Stimulated activated CD8-positive, alpha-beta memory T cell treated with anti-CD3 and anti-CD28 coated beads, Interleukin-7, amount 100 ng/mL, for 1 hour (primary cell): ENCODE results near the gene PTGDS.

ENCODE experiments used
- DNase-seq, 2 donors: peaks; one replicate each; pipeline ENCODE4 v3.0.0-alpha.2; 2020; ENCODE audit warnings: low read depth in 2 of 2

Gene PTGDS

DNA sequence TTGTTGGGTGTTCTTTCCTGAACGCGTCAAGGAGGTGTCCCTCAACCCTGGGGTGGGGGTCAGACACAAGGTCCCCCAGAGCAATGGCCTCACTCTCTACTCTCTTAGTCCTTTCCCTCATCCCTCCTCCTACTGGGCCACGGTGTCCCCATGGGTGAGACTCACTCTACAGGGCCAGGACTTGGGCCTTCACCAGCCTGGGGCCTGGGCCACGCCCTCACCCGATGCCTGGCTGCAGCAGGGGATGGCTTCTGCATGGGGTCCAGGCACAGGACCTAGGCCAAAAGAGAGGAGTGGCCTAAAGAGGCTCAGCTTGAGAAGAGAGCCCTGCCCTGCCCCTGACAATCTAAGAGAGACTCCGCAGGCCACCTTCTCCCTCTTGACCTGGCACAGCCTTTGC, 19.4 kb upstream of the PTGDS start:
- no peak for DNase-seq

DNA sequence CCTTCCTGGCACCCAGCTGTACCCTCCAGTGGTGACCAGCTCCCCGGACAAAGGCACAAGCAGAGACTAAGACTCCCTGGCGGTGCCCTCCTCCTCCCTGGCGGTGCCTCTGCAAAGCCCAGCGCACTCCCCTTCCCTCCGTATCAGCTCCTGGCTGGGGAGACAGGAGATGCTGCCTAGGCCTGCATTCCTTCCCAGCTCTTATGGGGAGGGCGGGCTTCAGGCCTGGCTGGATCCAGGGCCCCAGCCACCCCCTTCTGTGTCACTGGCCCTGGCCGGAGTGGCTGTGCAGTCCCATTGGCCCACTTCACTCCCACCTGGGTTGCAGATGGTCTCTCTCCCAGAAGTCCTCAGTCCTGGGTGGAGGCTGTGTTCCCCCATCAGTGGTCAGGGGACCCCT, 18.8 kb upstream of the PTGDS start:
- DNase-seq, result no peak

DNA sequence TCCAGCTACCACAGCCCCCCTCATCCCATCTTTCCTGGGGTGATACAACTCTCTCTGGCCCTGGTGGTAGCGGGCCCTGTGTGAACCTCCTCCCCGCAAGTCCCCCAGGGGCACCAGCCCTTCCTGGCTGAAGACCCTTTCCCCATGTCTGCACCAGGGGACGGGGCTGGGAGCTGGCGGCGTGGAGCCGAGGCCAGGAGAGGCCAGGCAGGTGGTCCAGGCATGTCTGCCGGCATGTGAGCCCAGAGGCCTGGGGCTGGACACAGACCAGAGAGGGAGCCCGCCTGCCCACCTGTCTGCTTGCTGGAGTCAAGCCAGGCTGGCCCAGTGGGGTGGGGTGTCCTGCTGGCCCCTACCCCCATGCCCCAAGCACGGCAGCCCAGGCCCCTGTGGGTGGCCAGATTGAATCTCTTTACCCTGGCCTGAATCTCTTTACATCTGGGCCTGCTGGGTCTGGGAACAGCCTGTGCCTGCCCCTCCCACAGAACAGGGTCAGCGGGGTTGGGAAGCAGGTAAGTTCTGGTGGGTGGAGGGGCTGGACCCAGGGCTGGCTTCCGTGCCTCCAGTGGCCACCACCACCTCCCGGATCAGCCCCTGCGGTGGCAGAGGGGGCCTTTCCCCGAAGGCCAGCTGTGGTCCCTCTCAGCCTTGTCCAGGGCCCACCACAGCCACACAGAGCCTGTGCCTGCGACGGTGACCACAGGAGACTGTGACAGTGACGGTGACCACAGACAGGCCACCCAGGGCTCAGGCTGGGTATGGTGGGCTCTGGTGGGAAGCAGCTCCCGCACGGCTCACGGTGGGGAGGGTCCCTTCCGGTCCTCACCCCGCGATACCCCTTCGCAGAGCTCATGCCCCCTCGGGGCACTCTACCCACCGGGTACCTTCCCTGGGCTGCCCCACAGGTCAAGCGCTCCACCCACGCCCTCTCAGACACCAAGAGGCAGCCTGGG, 18.1 kb upstream of the PTGDS start:
- DNase-seq, result no peak

DNA sequence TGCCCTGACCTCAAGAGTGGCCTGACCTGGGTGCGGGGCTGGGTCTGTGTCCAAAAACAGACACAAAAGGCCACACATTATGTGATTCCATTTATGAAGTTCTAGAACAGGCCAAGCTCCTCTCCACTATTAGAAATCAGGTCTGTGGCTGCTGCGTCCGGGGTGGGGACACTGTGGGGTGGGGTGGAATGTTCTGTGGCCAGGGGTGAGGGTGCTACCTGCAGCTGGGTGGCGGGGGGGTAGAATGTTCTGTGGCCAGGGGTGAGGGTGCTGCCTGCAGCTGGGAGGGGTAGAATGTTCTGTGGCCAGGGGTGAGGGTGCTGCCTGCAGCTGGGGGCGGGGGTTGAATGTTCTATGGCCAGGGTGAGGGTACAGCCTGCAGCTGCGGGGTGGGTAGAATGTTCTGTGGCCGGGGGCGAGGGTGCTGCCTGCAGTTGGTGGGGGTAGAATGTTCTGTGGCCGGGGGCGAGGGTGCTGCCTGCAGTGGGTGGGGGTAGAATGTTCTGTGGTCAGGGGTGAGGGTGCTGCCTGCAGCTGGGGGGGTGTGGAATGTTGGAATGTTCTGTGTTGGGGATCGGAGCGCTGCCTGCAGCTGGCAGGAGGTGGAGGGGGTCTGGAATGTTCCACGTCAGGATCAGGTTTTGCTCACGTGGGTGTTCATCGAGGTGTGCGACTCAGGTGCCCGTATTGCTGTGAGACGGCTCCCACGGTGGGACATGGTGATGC, 16.9 kb upstream of the PTGDS start:
- DNase-seq, result no peak

DNA sequence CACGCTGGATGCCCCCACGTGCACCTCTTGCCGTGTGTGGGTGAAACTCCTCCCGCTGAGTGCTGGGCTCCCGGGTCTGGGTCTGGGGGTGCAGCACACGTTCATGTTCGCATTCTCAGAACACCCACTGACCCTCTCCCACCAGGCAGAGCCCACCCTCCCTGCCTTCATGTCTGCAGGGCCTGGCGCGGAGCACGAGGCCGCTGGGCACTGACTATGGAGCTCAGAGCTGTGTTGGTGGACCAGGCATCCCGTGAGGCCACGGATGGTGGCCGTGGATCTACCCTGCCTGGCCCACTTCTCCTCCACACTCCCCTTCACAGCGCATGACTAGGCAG, 16.4 kb upstream of the PTGDS start:
- DNase-seq, result no peak

DNA sequence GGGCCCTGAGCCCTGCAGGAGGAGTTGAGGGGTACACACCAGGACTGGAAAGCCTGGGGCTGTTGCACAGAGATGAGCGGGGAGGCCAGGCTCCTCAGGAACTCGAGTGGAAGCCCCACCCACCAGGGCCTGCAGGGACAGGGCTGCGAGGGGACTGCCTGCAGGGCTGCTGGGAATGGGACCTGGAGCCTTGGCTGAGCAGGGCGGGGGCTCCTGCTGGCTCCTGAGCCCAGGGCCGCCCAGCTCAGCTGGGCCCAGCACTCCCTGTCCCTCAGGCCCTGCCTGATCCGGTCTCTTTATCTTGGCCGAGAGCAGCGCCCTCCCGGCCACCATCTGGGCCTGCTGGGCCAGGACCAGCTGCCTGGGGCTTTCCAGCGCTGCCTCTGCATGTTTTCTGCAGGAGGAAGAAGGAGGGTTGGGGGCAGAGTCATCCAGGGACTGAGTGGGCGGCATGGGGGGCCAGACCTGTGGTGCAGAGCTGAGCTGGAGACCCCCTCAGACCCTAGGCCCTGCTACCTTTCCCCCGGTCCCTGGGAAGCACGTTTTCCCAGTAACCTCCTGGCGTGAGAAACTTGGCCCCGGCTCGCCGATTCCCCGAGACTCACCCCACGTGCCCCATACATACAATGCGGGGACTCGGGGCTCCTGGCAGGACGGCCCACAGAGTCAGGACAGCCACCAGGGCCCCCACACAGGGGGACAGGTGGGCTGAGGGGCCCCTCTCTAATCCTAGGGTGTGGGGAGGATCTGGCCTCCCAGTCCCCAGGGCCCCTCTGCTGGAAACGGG, 15.8 kb upstream of the PTGDS start:
- no peak for DNase-seq

DNA sequence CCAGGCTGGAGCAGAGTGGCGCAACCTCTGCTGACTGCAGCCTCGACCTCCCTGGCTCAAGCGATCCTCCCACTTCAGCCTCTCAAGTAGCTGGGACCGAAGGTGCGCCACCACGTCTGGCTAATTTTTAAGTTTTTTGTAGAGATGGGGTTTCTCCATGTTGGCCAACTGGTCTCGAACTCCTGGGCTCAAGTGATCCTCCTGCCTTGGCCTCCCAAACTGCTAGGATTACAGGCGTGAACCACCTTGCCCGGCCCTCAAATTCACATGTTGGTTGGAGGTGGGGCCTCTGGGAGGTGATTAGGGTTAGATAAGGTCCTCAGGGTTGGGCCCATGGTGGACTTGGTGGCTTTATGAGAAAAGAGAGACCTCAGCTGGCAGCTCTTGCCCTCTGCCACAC, 15.1 kb upstream of the PTGDS start:
- no peak for DNase-seq

DNA sequence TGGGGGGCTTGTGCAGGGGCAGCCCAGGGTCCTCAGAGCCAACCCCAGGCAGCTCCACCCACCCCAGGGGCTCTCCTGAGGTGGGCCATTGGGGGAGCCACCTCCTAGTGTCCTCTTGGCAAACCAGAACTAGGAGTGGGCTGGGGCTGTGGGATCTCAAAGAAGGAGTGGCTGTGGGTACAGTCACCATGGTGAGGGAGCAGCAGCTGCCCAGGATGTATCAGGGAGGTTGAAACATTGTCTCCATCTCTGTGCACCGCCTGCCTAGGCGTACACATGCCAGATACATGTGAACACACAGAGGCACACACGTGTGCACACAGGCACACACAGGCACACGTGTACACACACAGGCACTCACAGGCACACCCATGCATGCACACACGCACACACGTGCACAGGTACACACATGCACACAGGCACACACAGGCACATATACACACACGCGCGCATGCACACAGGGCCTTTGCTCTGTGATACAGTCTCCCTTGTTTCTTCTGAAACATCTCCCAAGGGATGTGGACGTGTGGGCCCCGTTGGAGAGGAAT, 14.5 kb upstream of the PTGDS start:
- no peak for DNase-seq

DNA sequence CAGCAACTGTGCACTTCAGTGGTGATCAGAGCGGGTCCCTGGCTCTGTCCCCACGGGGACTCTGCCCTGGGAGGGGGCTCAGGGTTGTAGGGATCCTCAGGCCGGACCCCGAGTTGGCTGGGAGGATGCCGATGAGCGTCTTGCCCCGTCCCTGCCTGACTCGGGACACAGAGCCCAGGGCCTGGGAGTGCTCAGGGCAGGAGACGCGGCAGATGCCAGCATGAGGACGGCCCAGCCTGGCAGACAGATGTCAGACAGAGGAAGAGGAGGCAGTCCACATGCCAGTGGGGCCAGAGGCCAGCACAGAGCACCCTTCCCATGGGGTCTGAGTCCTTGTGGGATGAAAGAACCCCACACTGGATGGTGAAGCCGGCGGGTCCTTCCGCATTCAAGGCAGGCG, 14.0 kb upstream of the PTGDS start:
- DNase-seq, result no peak

DNA sequence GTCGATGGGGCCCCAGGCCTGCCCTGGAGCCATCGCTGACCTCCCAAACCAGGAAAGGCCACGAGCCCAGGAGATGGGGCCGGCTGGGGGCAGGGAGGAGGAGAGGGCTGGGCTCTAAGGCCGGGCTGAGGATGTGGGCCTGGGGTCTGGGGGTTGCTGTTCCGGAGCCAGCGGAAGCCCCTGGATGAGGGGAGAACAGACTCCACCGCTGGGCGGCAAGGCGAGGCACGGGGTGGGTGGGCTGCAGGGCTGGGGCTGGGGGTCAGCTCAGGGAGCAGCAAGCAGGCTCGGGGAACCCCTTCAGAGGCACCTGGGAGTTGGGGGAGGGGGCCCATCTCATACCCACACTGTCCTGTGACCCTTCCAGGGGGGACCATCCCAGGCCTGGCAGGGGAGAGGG, 13.6 kb upstream of the PTGDS start:
- no peak for DNase-seq

DNA sequence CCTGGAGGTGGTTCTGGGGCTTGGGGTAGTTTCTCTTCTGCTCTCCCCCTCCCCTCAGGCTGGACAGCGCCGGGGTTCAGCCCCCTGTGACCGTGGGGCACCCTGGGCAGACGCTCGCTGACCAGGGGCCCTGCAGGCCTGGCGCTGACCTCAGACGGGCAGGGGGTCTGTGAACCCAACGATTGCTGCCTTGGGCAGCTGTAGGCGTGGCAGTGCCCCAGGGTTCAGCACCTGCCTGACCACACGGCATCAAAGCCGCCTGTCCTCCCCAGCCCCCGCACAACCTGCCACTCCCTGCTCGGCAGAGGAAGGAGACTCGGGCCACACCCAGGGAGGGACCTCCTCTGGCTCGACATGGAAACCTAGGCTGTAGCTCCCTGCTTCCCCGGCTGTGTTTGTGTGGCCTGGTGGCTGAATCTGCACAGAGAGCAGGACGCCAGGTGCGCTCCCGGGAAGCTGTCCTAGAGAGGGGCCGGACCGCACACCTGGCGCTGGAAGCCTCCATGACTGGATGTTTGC, 13.1 kb upstream of the PTGDS start:
- no peak for DNase-seq

DNA sequence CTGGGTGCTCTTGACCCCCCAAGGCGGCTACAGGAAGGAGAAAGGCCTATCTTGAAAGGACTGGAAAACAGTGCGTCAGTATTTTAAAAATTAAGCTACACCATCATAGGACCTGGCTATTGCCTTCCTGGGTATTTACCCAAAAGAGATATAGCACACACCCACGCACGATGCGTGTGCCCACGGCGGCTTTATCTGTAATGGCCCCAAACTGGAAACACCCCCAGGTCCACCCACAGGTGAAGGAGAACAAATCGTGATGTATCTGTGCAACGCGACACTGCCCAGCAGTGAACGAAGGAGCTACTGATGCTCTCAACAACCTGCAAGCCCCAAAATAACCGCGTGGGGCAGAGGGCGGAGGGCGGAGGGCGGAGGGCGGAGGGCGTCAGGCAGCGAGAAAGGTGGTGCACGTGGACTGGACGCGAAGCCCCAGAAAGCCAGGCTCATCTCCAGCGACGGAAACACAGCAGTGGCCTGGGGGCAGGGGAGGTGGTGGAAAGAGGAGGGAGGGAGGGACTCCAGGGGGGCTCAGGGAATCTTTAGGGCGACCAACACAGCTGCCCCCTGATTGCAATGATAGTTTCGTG, 12.4 kb upstream of the PTGDS start:
- no peak for DNase-seq

DNA sequence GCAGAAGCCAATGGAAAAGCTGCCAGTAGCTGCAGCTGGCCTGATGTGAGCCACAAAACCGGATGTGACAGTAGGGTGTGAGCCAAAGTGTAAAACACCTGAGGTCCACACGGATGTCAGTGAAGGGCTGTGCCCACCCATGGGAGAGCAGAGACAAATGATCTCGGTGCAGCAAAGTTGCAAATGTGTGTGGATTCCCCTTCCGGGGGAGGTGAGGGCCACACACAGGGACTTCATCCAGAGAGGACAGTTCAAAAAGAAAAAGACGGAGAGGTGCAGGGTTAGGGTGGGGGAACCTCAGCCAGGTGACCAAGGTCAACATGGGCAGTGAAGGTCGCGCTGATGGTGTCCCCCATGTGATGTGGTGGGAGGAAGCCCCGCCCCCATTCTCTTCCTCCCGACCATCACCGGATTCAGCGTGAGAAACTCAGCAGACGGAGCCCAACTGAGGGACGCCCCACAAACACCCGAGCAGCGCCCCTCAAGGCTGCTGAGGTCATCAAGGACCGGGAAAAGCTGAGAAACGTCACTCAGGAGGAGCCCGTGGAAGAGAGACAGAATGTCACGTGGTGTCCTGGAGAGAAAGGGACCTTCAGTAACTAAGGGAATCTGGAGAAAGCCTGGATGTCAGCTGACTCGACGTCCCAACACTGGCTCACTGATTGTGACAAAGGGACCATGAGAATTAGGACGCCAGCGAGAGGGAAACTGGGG, 11.4 kb upstream of the PTGDS start:
- DNase-seq, result no peak

DNA sequence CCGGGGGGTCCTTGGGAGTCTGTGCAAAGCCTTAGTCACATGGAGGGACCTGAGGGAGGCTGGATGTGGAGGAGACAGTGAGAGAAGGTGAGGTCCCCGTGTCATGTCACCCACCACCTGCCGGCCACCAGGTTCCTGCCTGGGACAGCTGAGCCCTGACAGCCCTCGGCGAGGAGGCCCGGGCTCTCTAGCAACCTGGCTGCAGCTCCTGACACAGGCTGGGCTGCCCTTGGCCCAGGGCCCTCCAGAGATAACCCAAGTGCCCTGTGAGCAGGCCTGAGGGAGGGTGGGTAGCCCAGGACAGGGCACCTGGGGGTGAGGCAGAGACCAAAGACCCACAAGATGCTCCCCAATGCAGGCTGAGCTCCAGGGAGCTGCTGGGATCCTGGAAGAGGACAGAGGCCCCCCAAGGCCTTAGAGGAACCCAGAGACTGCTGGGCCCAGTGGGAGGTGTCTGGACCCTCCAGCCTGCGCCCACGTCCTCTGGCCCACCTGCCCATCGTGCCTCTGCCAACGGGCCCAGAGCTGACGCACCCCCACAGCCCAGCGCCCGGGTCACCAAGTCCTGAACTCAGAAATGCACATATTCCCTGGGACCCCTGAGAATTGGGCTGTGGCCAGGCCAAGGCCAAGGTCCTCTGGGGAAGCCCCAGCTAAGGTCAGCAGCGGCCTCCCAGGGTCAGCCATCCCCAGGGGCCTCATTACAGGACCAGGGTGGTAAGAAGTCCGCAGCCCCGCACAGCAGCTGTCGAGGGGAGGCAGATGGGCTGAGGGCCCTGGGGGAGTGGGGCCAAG, 8.8 kb upstream of the PTGDS start:
- DNase-seq, result no peak

DNA sequence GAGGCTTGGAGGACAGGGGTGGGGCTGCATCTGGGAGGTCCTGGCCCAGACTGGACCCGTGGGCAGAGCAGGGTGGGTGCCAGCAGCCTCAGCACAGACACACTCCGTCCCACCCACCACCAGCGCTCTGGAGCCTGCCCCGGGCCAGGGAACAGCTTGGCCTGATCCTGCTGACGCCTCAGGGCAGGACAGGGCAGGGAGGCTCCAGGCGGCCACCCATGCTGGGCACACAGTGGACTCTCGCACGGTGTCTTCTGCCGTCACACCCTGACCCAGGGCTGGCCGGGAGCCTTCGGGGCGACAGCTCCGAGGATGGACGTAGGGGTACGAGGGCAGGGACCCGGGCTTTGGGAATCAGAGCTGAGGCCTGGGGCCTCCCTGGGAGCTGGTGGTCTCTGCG, 8.2 kb upstream of the PTGDS start:
- DNase-seq, result no peak

DNA sequence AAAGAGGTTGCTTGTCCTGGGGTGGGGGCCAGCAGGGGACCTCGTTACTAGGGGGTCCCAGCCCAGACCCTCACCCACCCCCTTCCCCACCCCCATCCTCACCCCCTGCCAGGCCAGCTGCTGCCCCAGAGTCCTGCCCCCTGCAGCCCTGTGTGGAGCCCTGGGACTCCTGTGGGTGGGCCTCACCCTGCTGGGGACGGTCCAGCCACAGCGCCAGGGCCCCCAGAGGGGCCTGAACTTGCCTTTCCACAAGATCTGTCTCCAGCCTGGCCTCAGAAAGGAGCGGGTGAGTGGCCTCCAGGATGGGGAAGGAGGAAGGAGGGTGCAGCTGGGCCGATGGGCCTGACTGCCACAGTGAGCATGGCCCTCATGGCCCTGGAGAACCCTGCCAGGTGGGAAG, 7.5 kb upstream of the PTGDS start:
- no peak for DNase-seq

DNA sequence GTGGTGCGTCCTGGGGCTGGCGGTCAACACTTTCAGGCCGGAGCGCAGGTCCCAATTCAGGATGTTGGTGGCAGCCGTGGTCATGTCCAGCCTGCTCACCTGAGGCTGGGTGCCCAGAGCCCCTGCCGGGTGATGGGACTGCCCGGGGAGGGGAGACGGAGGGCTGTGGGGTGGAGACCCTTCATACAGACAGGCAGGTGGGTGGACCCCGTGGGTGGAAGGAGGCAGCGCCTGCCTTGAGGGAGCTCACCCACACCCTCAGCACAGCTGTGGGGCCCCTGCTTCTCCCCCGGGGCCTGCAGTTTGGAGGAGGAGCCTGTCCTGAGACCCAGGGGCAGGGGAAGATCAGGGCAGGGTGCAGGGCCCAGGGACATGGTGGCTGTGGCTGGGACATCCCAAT, 6.9 kb upstream of the PTGDS start:
- no peak for DNase-seq

DNA sequence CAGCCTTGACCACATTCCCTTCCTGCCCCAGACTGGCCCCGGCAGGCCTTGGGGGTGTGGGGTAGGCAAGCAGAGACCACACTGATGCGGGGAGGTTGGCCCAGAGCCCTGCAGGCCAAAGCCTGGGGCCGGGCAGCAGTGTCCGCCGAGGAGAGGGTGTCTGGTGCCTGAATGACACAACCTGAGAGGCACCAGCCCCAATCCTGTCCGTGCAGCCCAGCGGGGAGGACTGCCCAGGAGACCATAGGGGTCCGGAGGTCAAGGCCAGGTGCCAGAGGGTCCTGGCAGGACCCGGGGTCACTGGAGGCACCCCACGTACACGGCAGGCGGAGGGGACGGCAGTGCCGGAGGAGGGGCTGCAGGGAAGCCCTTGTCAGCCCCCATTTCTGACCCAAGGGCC, 5.6 kb upstream of the PTGDS start:
- no peak for DNase-seq

DNA sequence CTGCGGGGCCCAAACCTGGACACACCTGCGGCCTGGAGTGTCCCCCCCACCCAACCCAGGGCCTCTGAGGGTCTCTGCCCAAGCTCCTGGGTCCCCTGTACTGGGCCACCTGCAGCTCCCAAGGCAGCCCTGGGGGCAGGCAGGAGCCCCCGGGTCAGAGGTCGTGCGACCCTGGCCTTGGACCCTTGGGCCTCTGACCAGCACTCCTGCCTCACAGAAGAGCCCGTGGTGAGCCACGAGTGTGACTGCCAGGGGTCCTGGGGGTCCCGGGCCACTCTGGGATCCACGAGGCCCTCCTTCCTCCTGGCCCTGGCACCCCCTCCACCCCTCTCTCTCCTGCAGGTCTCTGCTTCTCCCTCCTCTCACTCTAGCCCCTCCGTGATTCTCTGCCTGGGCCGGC, 5.0 kb upstream of the PTGDS start:
- no peak for DNase-seq

DNA sequence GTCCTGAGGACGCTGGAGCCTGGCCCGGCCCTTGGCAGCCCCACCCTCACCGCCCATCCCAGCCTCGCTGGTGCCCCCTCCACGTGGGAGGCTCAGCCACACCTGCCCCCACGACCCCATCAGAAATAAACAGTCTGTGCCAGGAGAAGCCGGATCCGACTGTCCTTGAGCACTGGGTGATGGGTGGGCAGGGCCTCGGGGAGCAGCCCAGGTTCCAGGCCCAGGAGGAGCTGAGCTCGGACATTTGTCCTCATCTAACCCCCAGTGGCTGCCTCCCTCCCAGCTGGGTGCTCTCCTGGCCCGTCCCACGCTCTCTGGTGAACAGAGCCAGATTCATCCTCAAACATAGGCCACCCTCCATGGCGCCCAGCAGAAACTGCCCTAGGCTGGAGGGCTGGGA, 4.6 kb upstream of the PTGDS start:
- no peak for DNase-seq
